Measurements from ENCODE around the gene HCFC1R1.

GRCh38 chr16:3007059-3007956 is 16.4 kb downstream of the HCFC1R1 start:
- no peak for TF ChIP-seq POLR2A (IDR thresholded peaks at IDR 0.05)
- TF ChIP-seq CTCF (IDR thresholded peaks at IDR 0.05): no peak
